H7 (cell line): Measurements from ENCODE around the gene CPB1. TPM values are rescaled to one million over a fixed set of nuclear protein-coding genes. Genes with fewer than 3 reads are reported as not detected.

ENCODE experiments used
- DNase-seq: peaks from one replicate; pipeline ENCODE4 v3.0.0; 2012
- H3K27me3 ChIP-seq: 2 replicates; pipeline ENCODE4 v1.6.0; 2011; ENCODE audit warnings: mild to moderate bottlenecking, low read length; ENCODE audit not compliant: control insufficient read depth, insufficient read depth
- H3K36me3 ChIP-seq: replicated peaks from 2 replicates; pipeline ENCODE4 v1.5.1; 2011; ENCODE audit warnings: low read length; ENCODE audit not compliant: control insufficient read depth, insufficient read depth
- H3K4me3 ChIP-seq: 2 replicates; pipeline ENCODE4 v1.5.1; 2011; ENCODE audit warnings: low read depth, mild to moderate bottlenecking, control low read depth, low read length, moderate library complexity; ENCODE audit not compliant: insufficient read depth
- total RNA-seq: library from RNA; depleted of rRNA; stranded (reverse); fragments of >200 nt; shearing (Covaris generic); gene quantifications from 2 replicates; pipeline ENCODE4 v1.2.3, GENCODE V29; 2014; rRNA removed

Gene CPB1
- total RNA-seq, 1 experiment from 2014 or later: 0.07 TPM

DNA sequence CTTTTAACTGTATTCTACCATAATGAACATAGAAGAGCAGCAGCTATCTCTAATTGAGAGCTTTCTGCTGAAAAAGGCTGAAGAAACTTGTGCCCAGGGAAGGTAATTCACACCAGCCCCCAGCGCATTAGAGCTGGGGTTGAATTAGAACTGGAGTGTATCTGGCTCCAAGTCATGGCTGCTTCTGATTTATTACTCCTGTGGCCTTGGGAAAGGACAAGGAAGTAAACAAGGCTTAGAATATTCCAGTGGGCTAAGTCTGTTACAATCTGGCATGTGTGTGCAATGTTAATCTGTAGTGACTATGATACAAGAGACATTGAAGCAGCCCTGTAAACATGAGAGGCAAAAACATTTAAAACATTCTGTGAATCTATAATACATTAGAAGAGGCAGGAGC lies 55.6 kb downstream of the CPB1 start:
- H3K27me3 ChIP-seq: no peaks in the 10 kb centered on the region
- DNase-seq: no peak
- no peak overlapping the region for H3K4me3 ChIP-seq
- H3K36me3 ChIP-seq: no peaks in the 10 kb centered on the region

DNA sequence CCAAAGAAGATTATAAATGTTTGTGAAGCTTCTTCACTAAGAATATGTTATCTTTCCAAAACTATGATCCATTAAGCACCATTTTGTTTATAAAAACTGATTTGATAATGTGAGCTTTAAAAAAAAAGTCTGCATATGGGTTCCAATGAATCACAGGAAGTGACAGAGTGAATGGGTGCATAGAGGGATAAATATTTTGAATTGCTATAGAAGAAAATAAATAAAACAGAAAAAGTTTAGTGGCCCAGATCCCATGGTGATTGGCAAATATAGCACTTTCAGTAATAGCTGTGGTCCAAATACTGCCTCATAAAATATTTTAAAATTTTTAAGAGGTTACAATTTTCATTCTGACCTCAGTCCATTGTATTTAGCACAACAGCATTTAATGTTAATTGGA lies 56.6 kb downstream of the CPB1 start:
- DNase-seq: no peak

DNA sequence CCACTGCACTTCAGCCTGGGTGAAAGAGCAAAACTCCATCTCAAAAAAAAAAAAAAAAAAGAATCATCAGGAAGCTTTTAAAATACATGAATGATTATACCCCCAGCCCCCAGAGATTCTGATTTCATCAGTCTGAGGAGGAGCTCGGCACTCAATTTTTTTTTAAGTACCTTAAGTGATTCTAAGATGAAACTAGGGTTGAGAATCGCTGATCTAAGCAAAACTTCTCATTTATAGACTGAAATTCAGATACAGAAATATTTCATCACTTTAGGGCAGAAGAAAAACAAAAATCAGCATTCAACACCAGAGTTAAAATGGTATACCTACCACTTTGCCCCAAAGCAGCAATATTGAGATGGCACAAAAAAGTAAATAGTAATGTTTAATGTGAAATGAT lies 62.2 kb downstream of the CPB1 start:
- no peak for DNase-seq
- Histone ChIP-seq H3K4me3 (no peak overlapping the region), H3K36me3 (no peaks in the 10 kb centered on the region), H3K27me3 (no peaks in the 10 kb centered on the region)

More for the DNA sequence above, 56.6 kb downstream of the CPB1 start:
- no peaks in the 10 kb centered on the region for H3K36me3 ChIP-seq
- H3K4me3 ChIP-seq: no peak overlapping the region
- H3K27me3 ChIP-seq: no peaks in the 10 kb centered on the region

DNA sequence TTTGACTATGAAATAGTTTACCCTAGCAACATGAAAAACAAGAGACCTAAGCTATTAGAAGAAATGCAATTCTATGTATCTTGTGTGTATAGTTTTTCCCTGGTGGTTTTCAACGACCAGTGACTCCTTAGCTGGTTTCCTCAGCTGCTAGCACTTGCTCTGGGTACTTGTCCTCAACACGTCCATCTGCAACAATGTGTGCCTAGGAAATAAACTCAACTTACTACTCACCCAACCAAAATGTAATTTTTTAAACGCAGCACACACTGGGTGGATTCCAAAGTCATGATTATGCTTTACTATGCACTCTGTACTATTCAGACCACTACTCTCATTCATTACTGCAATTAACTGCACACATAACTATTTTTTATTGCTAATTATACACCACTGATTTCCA lies 68.5 kb downstream of the CPB1 start:
- H3K27me3 ChIP-seq: no peaks in the 10 kb centered on the region
- no peak overlapping the region for H3K4me3 ChIP-seq
- no peaks in the 10 kb centered on the region for H3K36me3 ChIP-seq
- no peak for DNase-seq

DNA sequence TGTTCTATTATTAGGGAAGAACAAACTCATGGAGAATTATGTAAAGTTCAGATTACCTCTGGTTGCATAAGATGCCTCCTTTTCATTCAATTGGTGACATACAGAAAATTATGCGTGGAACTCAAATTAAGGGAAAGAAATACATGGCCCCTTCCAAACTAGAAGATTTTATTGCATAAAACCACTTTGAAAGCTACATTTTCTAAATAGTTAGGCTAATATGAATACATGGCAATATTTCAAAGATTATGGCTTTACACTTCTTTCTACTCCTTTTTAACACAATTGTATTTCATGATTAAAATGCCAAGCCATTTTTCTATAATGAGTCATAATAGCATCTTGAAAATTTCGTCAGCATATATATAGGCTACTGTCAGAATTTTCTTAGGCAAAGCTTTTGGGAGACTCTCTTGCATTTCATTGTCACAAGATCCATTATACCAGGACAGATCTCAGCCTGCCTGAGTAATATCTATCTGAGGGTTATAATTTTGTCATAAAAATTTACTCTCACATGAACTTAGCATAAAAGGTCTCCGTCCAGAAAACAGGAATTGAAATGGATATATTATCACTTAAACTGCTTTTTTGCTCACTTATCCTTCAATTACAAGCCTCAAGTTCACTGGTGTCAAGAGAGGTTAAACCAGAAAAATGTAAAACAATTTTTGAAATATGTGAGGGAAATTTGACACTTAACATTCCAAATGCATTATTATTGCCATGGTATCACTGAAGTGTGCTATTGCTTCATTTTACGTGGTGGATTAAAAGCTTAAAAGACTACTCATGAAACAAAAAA lies 74.6 kb downstream of the CPB1 start:
- H3K36me3 ChIP-seq: no peaks in the 10 kb centered on the region
- no peak for DNase-seq
- no peak overlapping the region for H3K4me3 ChIP-seq
- no peaks in the 10 kb centered on the region for H3K27me3 ChIP-seq

DNA sequence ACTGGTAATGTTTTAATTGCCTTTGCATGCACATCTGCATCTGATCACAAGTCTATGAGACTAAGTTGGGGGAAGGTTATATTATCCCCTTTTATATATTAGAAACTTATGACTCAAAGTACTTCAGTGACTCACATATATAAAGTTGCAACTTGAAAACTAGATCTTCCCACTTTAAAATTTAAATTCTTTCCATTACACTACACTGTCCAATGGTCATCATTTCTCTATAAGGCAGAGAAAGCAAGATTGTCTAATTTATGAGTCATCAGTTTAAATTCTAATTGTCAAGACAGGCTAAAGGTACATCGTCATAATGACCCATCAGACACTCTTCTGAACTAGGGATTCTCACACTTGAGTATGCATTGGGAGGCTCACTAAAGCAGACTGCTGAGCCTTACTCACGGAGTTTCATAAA lies 75.4 kb downstream of the CPB1 start:
- no peak for DNase-seq
- H3K27me3 ChIP-seq: no peaks in the 10 kb centered on the region
- no peak overlapping the region for H3K4me3 ChIP-seq
- no peaks in the 10 kb centered on the region for H3K36me3 ChIP-seq

DNA sequence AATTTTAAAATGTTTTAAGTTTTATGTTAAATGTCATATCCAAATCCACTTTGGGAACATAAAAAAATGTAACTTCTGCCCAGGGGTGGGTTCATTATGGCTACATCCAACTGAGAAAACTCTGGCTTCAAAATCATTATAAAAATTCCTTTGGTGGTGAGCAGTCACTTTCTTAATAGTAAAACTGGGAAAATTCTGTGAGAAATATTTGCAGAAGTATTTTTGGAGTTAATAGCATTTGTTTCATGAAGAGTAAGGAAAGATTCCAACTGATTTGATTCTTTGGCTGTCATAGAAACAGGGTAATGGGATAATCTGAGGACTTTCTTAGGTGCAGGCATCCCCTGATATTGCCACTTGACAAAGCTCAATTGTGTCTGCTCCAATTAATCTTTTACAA lies 76.3 kb downstream of the CPB1 start:
- DNase-seq: no peak
- Histone ChIP-seq H3K36me3 (no peaks in the 10 kb centered on the region), H3K4me3 (no peak overlapping the region), H3K27me3 (no peaks in the 10 kb centered on the region)

DNA sequence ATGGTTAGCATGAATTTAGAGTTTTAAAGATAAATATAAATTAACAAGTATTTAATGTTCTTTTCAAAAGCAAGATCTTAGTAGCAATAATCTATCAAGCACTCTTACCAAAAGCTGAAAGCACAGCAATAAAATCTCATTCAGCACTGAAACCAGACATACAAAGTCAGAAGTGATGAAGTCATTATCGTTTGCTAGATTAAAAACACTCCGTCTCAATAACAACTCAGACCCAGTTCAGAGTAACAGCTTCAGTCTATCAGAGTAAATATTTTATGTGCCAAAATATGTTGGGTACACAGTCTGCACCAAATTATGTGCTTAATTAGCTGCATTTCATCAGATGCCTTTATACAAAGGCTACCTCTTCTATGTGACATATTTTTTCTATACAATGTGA lies 79.1 kb downstream of the CPB1 start:
- no peak for DNase-seq
- Histone ChIP-seq H3K4me3 (no peak overlapping the region), H3K27me3 (no peaks in the 10 kb centered on the region), H3K36me3 (no peaks in the 10 kb centered on the region)

Other genes starting within 250 kb of the CPB1 start
- 0.03 and 0.30 TPM in 2 replicates for gene AGTR1, start 129.9 kb upstream of the CPB1 start, total RNA-seq
- gene CPA3, start 37.5 kb downstream of the CPB1 start, total RNA-seq: not detected in 2 replicates
- 24.5 and 34.2 TPM in 2 replicates for gene GYG1, start 163.7 kb downstream of the CPB1 start, total RNA-seq